ENCODE results near the gene VAT1. TPM values are rescaled to one million over a fixed set of nuclear protein-coding genes. Genes with fewer than 3 reads are reported as not detected.

The VAT1 gene
- total RNA-seq, 1 donor from 2014 or later, result 413 TPM

DNA sequence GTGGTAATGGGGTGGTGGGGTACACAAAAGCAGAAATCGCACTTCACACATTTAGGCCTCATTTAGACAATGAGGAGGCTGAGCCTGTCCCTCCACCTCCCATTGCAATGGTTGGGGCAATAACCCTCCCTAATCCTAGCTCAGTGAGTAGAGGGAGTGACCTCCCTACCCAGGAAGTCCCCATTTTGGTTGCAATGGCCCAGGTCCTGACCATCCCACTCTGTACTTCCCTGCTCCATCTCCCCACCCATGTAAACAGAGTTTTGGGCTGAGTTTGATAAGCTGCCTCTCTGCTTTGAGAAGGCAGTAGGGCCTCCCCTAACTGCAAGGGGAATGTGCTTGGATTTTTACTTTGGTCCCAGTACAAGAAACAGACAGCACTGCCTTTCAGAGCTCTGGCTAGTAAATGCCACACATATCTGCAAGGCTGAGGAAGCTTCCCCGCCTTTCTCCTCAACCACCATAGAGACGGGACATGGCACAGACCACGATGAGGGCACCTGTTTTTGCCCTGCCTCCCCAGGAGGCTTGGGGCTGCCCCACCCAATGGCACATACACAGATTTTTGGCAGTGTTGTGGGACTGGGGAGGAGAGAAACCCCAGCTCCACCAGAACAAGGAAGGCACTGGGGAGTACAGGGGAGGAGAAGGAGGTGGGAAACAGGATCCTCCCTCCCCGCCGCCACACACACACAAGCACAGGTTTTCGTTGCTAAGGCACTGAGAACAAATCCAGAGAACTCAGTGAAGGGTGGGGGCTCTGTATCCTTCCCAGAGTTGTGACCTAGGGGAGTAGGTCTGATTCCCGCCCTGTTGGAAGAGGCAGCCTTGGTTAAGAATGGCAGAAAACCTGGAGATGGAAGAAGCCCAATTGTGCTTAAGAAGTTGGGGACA, 7.3 kb downstream of the VAT1 start:
- DNase-seq, result no peak
- no peaks in the 10 kb centered on the region for H3K36me3 Mint-ChIP-seq (ENCODE audit: unreplicated experiment)
- H3K27ac Mint-ChIP-seq (ENCODE audit: unreplicated experiment), result no peak overlapping the region
- TF ChIP-seq, protein P1, sequence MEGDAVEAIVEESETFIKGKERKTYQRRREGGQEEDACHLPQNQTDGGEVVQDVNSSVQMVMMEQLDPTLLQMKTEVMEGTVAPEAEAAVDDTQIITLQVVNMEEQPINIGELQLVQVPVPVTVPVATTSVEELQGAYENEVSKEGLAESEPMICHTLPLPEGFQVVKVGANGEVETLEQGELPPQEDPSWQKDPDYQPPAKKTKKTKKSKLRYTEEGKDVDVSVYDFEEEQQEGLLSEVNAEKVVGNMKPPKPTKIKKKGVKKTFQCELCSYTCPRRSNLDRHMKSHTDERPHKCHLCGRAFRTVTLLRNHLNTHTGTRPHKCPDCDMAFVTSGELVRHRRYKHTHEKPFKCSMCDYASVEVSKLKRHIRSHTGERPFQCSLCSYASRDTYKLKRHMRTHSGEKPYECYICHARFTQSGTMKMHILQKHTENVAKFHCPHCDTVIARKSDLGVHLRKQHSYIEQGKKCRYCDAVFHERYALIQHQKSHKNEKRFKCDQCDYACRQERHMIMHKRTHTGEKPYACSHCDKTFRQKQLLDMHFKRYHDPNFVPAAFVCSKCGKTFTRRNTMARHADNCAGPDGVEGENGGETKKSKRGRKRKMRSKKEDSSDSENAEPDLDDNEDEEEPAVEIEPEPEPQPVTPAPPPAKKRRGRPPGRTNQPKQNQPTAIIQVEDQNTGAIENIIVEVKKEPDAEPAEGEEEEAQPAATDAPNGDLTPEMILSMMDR (IDR thresholded peaks at IDR 0.05; ENCODE audit: partially characterized antibody, unreplicated experiment), result no peak
- peaks cover 15% of the 10 kb centered on the region for H3K4me1 Mint-ChIP-seq (ENCODE audit: low read depth, unreplicated experiment)
- no peak overlapping the region for H3K4me3 Mint-ChIP-seq (ENCODE audit: unreplicated experiment)
- peaks cover 7% of the 10 kb centered on the region for H3K9me3 Mint-ChIP-seq (ENCODE audit: unreplicated experiment)
- peaks cover 17% of the 10 kb centered on the region for H3K27me3 Mint-ChIP-seq (ENCODE audit: unreplicated experiment)

DNA sequence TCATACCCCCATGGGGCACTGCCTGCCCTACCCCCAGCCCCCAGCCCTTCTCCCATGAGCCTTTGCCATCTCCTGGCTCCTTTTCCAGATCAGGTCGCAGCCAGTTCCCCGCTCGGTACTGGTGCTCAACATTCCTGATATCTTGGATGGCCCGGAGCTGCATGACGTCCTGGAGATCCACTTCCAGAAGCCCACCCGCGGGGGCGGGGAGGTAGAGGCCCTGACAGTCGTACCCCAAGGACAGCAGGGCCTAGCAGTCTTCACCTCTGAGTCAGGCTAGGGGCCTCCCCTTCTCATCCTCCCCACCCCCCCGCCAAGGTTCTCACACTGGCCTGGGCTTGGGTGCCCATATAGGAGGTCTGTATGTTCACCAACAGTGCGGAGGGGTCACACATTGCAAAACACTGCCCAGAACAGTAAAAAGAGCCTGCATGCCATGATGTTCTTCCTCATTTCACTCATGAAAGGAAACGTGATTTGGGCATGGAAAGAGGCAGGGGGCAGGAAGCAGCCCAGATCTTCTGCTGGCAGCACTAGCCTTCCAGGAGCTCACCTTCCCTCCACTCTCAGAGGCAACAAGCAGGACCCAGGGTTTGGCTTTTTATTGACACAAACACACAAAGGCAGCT, 8.1 kb downstream of the VAT1 start:
- peaks cover 6% of the 10 kb centered on the region for H3K9me3 Mint-ChIP-seq (ENCODE audit: unreplicated experiment)
- H3K27ac Mint-ChIP-seq (ENCODE audit: unreplicated experiment), result no peak overlapping the region
- H3K36me3 Mint-ChIP-seq (ENCODE audit: unreplicated experiment), result no peaks in the 10 kb centered on the region
- DNase-seq, result no peak
- H3K27me3 Mint-ChIP-seq (ENCODE audit: unreplicated experiment), result peaks cover 14% of the 10 kb centered on the region
- H3K4me3 Mint-ChIP-seq (ENCODE audit: unreplicated experiment), result no peak overlapping the region
- TF ChIP-seq, protein P1 (IDR thresholded peaks at IDR 0.05; ENCODE audit: partially characterized antibody, unreplicated experiment), result no peak
- H3K4me1 Mint-ChIP-seq (ENCODE audit: low read depth, unreplicated experiment), result peaks cover 9% of the 10 kb centered on the region

DNA sequence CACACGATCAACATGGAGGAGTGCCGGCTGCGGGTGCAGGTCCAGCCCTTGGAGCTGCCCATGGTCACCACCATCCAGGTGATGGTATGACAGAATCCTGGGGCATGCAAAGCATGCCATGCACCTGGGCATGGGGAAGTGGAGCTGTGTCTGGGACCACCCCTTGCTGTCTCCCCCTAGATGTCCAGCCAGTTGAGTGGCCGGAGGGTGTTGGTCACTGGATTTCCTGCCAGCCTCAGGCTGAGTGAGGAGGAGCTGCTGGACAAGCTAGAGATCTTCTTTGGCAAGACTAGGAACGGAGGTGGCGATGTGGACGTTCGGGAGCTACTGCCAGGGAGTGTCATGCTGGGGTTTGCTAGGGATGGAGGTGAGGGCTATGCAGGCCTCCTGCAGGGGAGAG, 8.9 kb downstream of the VAT1 start:
- TF ChIP-seq, protein P1 (IDR thresholded peaks at IDR 0.05; ENCODE audit: partially characterized antibody, unreplicated experiment), result no peak
- no peaks in the 10 kb centered on the region for H3K36me3 Mint-ChIP-seq (ENCODE audit: unreplicated experiment)
- peak overlapping the region; percentile 68 for H3K27ac Mint-ChIP-seq (ENCODE audit: unreplicated experiment)
- DNase-seq, result no peak
- no peak overlapping the region for H3K4me3 Mint-ChIP-seq (ENCODE audit: unreplicated experiment)
- peaks cover 11% of the 10 kb centered on the region for H3K27me3 Mint-ChIP-seq (ENCODE audit: unreplicated experiment)
- peaks cover 2% of the 10 kb centered on the region for H3K4me1 Mint-ChIP-seq (ENCODE audit: low read depth, unreplicated experiment)
- peaks cover 6% of the 10 kb centered on the region for H3K9me3 Mint-ChIP-seq (ENCODE audit: unreplicated experiment)

DNA sequence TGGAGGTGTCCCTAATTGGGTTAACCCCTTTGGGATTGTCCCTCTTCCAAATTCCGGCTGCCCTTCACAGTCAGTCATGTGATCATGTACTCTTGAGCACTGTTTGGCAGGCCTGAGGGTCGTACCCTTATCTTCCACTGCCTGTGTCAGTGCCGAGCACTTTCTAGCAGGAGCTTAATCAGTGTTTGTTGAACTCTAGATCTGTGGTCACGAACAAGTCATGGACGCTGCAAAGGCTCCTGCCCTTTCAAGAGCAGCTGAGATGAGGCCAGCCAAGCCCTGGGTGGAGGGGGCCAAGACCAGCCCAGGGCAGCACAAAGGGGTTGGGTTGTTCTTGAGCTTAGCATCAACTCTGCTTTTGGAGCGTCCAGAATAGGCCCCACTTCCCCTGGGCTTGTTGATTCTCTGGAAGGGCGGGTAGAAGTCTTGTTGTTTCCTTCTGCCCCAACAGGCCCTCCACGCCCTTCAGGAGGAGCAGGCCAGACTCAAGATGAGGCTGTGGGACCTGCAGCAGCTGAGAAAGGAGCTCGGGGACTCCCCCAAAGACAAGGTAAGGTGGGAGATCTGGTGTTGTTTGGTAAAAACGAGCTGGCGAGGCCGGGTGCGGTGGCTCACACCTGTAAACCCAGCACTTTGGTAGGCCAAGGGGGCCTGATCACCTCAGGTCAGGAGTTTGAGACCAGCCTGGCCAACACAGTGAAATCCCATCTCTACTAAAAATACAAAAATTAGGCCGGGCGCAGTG, 10.3 kb downstream of the VAT1 start:
- Mint-ChIP-seq H3K4me1 (ENCODE audit: low read depth, unreplicated experiment) (no peaks in the 10 kb centered on the region), H3K27ac (ENCODE audit: unreplicated experiment) (no peak overlapping the region), H3K4me3 (ENCODE audit: unreplicated experiment) (no peak overlapping the region), H3K27me3 (ENCODE audit: unreplicated experiment) (peaks cover 11% of the 10 kb centered on the region), H3K9me3 (ENCODE audit: unreplicated experiment) (peaks cover 6% of the 10 kb centered on the region), H3K36me3 (ENCODE audit: unreplicated experiment) (no peaks in the 10 kb centered on the region)
- TF ChIP-seq, protein P1 (IDR thresholded peaks at IDR 0.05; ENCODE audit: partially characterized antibody, unreplicated experiment), result no peak
- no peak for DNase-seq

Measured in glutamatergic neuron (in vitro differentiated cells).